GF-D8 (cell line): Measurements from ENCODE around the gene IL10RB.
"Not testable (repeated sequence)": the region's sequence is repeated elsewhere in the genome, so short reads cannot be mapped to it uniquely, and the experiment has no call there.

Source experiments
- DNase-seq: peaks from one replicate; lab custom pipeline; 2025; lab: John Stamatoyannopoulos, UW

IL10RB gene

GRCh38 chr21:33241846-33242245 lies 24.3 kb upstream of the IL10RB start:
- DNase-seq: peak; percentile 34

GRCh38 chr21:33242846-33243245 lies 23.3 kb upstream of the IL10RB start:
- DNase-seq: not testable (repeated sequence)

DNA sequence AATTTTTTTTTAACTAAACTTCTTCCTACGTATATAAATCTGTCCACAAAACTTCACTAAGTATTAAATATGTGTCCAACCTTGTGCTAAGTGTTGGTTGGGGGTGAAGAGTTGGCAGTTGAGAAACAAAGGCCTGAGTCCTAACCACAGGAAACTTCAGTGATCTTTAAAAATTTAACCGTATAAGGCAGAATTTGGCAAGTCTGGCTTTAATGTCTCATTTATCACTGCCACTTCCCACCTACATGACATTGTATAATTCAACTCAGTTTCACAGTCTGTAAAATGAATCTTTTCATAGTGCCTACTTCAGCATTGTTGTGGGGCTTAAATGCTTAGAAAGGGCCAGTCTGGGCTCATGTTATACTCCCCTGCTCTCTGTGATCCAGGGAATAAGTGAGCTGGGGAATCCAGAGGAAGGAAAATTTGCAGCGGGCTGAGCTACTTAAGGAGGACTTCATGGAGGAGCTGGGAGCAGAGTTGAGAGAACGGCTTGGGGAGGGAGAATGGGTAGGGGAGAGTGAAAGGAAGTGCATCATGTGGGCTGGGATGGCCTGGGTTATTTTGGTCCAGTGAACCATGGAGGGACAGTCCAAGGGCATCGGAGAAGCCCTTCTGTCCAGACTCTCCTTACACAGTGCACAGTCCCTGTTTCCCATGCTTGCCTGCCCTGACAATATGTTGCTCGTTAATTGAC lies 21.9 kb upstream of the IL10RB start:
- DNase-seq: peak; percentile 75

DNA sequence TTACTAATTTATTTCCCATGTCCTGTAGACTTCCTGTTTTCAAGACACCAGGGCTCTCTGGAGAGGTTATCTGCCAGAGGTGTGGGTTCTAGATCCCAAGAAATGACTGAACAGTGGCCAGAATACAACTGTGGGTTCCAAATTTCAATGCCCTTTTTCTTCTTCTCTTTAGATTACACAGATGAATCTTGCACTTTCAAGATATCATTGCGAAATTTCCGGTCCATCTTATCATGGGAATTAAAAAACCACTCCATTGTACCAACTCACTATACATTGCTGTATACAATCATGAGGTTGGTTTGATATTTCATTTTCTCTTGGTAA lies 21.4 kb upstream of the IL10RB start:
- peak; percentile 63 for DNase-seq

- no peak for DNase-seq
Observed at GRCh38 chr21:33245289-33245918, 20.8 kb upstream of the IL10RB start.

GRCh38 chr21:33246506-33246905 lies 19.7 kb upstream of the IL10RB start:
- no peak for DNase-seq

DNA sequence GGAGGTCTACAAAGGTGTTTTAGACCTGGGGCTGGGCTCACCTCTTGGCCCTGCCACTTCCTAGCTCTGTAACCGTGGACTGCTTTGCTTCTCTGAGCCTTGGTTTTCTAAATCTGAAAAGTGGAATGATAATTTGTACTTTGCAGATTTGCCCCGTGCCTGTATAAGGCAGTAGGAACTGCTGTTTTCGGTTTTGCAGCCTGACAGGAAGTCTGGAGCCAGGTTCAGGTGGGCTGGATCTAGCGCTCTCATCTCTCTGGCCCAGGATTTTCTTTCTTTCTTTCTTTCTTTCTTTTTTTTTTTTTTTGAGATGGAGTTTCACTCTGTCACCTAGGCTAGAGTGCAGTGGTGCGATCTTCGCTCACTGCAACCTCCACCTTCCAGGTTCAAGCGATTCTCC lies 19.2 kb upstream of the IL10RB start:
- no peak for DNase-seq

DNA sequence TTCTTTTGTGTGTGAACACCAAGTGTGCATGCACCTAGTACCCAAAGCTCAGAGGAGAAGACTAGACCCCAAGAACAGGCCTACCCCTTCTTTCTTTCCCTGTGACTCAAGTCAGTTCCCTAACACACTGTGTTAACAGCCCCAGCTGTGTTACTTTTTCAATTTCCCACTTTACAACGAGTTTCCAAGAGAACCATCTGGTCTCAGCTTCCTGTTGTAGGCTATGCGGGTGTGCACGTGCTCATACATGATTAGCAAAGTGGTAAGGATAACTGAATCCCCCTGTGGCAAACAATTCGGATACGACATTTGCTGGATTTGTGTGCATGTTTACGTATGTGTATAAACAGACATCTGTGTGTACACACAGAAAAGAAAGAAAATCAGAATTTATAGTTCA lies 18.6 kb upstream of the IL10RB start:
- peak; percentile 45 for DNase-seq

GRCh38 chr21:33249331-33250002 lies 16.7 kb upstream of the IL10RB start:
- DNase-seq: no peak

DNA sequence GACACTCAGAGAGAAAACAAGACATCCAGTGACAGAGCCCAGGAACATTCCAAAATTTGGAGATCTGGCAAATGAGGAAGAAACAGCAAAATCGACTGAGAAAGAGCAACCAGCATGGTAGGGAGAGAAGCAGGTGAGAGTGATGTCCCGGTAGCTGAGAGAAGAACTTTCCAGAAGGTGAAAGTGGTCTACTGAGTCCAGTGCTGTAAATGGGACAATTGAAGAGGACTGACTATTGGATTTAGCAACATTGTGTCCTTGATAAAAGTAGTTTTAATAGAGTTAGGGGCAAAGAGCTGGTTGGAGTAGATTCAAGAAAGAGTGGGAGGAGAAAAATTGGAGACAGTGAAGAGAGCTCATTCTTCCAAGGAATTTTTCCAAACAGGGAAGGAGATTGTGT lies 15.0 kb upstream of the IL10RB start:
- DNase-seq: no peak

GRCh38 chr21:33253382-33253781 lies 12.8 kb upstream of the IL10RB start:
- not testable (repeated sequence) for DNase-seq

GRCh38 chr21:33254766-33255165 lies 11.4 kb upstream of the IL10RB start:
- no peak for DNase-seq

DNA sequence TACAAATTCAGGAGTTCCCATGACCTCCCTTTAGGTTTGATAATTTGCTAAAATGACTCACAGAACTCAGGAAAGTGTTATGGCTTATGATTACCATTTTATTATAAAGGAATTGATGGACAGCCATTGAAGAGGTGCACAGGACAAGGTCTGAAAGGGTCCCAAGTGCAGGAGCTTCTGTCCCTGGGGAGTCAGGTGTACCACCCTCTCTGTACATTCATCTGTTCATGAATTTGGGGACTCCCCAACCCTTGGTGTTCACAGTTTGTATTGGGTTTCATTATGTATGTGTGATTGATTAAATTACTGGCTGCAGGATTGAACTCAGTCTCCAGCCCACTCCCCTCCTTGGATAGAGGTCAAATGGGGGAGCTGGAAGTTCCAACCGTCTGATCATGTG lies 10.8 kb upstream of the IL10RB start:
- no peak for DNase-seq

DNA sequence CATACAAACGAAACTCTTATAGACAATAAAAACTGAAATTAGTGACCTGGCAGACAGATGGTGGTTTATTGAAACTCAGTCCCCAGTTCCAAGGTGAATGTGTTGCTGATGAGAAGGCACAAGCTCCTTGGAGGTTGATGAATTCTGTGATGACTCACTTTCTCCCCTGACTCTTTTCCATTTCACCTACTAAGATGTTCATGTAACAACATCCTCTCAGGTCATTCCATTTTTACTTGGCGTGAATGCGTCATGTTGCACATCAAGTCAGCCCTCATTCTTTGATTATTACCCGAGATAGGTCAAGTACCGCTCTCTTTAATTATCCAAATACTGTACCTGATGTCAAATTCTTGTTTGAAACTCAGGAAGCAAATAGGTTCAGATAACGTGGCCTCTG lies 10.1 kb upstream of the IL10RB start:
- DNase-seq: no peak

DNA sequence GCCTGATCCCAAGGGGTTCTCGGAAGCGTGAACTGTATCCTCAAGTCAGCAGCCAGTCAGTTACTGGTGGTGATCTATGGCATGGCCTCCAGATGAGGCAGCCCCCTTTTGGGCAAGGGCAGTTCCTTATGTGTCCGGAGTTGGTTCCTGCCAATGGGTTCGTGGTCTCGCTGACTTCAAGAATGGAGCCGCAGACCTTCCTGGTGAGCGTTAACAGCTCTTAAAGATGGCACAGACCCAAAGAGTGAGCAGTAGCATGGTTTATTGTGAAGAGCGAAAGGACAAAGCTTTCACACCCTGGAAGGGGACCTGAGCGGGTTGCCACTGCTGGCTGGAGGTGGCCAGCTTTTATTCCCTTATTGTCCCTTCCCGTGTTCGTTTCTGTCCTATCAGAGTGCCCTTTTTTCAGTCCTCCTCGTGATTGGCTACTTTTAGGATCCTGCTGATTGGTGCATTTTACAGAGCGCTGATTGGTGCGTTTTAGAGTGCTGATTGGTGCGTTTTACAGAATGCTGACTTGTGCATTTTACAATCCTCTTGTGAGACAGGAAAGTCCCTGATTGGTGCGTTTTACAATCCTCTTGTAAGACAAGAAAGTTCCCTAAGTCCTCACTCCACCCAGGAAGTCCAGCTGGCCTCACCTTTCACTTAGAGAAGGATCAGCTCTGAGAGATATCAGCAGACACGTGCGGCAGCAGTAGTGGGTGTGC lies 8.9 kb upstream of the IL10RB start:
- DNase-seq: no peak

DNA sequence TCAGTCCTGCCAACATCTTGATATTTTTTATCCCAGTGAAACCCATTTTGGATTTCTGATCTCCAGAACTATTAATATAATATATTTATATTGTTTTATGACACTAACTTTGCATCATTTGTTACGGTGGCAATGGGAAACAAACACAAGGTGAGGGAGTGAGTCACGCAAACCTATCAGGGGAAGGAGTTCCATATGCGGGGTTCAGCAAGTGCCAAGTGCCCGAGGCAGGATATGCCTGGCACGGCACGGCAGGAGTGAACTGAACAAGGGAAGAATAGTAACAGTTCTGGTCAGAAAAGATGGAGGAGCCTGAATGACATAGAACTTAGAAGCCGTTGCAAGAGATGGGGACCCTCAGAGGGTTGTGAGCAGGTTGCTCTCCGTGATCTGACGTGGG lies 7.7 kb upstream of the IL10RB start:
- no peak for DNase-seq

DNA sequence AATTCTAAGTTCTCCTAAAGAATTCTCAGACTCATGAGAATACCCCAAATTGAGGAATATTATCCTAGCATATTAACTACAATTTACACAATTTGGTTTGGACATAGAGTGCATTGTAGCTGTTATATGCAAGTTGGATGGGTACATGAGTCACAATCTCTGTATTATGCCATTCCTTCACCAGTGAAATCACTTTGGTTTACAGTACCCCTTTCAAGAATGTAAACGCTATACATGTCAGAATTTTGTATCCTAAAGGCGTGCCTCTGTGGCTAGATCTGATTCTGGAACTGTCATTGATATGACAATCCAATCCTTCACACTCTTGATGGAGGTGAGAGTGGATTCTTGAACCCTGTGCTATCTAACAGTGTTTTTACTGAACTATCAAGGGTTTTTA lies 6.7 kb upstream of the IL10RB start:
- DNase-seq: no peak

- peak; percentile 2 for DNase-seq
Observed at GRCh38 chr21:33259995-33260394, 6.2 kb upstream of the IL10RB start.

- peak; percentile 91 for DNase-seq
Observed at GRCh38 chr21:33261635-33262034, 4.5 kb upstream of the IL10RB start.

DNA sequence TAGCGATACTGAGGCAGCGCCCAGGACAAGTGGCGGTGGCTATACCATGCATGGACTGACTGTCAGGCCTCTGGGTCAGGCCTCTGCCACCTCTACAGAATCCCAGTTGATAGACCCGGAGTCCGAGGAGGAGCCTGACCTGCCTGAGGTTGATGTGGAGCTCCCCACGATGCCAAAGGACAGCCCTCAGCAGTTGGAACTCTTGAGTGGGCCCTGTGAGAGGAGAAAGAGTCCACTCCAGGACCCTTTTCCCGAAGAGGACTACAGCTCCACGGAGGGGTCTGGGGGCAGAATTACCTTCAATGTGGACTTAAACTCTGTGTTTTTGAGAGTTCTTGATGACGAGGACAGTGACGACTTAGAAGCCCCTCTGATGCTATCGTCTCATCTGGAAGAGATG lies 3.2 kb upstream of the IL10RB start:
- DNase-seq: no peak

- DNase-seq: no peak
Observed at GRCh38 chr21:33264561-33264960, 1.6 kb upstream of the IL10RB start.

DNA sequence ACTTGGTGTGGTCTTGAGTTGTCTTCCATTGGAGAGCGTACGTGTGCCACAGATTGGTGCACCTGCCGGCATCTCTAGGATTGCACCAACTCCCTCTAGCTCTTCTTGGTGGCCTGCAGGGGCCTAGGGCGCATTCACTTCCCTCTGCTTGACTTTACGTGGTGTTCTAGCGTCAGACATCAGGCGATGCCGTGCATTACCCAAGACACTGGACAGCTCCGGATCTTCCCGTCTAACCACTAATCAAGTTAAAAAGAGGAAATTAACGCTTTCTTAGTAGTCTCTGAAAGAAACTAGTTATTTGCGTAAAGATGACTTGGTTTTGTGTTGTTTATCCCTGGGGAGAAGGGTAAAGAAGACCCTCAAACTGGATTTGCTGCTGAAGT lies 510 bp upstream of the IL10RB start:
- peak; percentile 95 for DNase-seq

DNA sequence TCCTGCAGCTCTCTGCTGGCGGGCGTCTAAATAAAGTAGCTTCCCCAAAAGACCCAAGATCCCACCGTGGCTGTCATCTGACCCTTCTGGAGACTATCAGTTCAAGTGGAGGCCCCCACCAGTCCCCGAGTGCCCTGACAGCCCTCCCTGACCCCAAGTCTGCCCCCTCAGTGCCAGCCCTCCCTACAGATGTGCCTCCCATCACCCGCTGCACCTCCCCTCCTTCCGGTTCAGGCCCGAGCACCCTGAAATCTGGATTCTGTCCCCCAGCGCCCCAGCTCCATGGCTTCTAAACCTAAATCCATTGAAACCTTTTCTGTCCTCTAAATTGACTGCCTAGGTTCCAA lies 595 bp downstream of the IL10RB start:
- no peak for DNase-seq
